ENCODE measurements around the gene MERTK. TPM values are rescaled to one million over a fixed set of nuclear protein-coding genes. Genes with fewer than 3 reads are reported as not detected.

Gene MERTK
- total and polyA plus RNA-seq, 2 of the 8 experiments (the other 6 are each of a cell fraction or from before 2014, with no cell fraction given) = 6.5 to 7.0 TPM

DNA sequence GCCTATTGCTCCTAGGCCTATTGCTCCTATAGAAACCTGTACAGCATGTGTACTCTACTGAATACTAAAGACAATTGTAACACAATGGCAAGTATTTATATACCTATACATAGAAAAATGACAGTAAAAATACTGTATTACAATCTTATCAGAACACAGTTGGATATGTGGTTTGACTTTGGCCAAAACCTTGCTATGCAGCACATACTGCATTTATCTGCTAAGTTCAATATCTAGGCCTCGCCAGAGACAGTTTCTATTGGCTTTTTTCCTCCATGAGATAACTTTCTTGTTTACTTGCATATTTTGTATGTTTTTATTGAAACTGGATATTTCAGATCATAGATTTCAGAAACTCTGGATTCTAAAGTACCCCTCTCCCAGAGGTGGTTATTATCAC, 137.4 kb downstream of the MERTK start:
- H3K9me3 ChIP-seq (ENCODE audit: insufficient read depth in 2 of 2, low read depth in 1 of 2, low read length in 1 of 2) = no peaks in the 10 kb centered on the region; a peak in 1 of 4 replicates
- H4K8ac ChIP-seq (ENCODE audit: extremely low read depth, insufficient read depth, low read length) = no peak overlapping the region
- ChIA-PET POLR2A (ENCODE audit: partially characterized antibody) (no interaction called here), CTCF (ENCODE audit: partially characterized antibody) (no interaction called here)
- no peaks in the 10 kb centered on the region for H4K20me1 ChIP-seq (replicated peaks in 1 of 2; ENCODE audit: control insufficient read depth in 1 of 2, insufficient read depth in 2 of 2, low read length in 2 of 2)
- no peak overlapping the region for H2BK5ac ChIP-seq (ENCODE audit: low read depth, low read length)
- FAIRE-seq = no peak
- H4K5ac ChIP-seq (ENCODE audit: insufficient read length, low read depth, low read length) = no peak overlapping the region
- H2AFZ ChIP-seq (ENCODE audit: low read length) = no peak overlapping the region
- H3K18ac ChIP-seq (ENCODE audit: extremely low read depth, low read length) = no peak overlapping the region
- no peak overlapping the region for H3K56ac ChIP-seq (replicated peaks; ENCODE audit: insufficient read length, low read depth, low read length)
- no peak overlapping the region for H2BK120ac ChIP-seq (replicated peaks; ENCODE audit: low read depth, low read length)
- WGBS, 2 experiments (ENCODE audit: extremely low coverage in 1 of 2, insufficient coverage in 1 of 2, insufficient read length in 1 of 2, insufficient replicate concordance in 2 of 2, low coverage in 1 of 2, low lambda C conversion rate in 2 of 2, missing lambda C conversion rate in 1 of 2) = 89% methylated on average over 1 of the region's 1 CpG; no CpG with 5 or more reads in 1 of the 2 experiments
- no peaks in the 10 kb centered on the region; the same call in 1 of the 2 replicates for H3K23me2 ChIP-seq (ENCODE audit: low read depth, low read length)
- H3K79me1 ChIP-seq (ENCODE audit: low read depth, low read length) = no peaks in the 10 kb centered on the region
- no peak overlapping the region for H2AK5ac ChIP-seq (ENCODE audit: low read depth, low read length)
- no peak overlapping the region for H3K4me3 ChIP-seq (ENCODE audit: extremely low read depth in 1 of 4, insufficient read depth in 2 of 4, low read depth in 3 of 4, low read length in 4 of 4)
- H3K4ac ChIP-seq (replicated peaks; ENCODE audit: insufficient read length, low read depth, low read length) = no peak overlapping the region
- H3K4me1 ChIP-seq (replicated peaks in 1 of 4; ENCODE audit: control insufficient read depth in 3 of 4, insufficient read depth in 4 of 4, low read length in 3 of 4) = peaks cover 0 to 9% (median 5%) of the 10 kb centered on the region in 4 experiments; a peak in 4 of 7 replicates
- H2BK20ac ChIP-seq (ENCODE audit: low read length) = no peak overlapping the region
- no peak for DNase-seq (ENCODE audit: low read depth in 1 of 2, low spot score in 2 of 2)
- no peak overlapping the region for H4K91ac ChIP-seq (replicated peaks; ENCODE audit: insufficient read length, low read length)
- no peak overlapping the region for H3K4me2 ChIP-seq (ENCODE audit: insufficient read depth in 1 of 2, low read depth in 2 of 2, low read length in 2 of 2)
- H3K9ac ChIP-seq (replicated peaks in 1 of 4; ENCODE audit: extremely low read depth in 1 of 4, low read depth in 3 of 4, low read length in 3 of 4) = no peak overlapping the region
- no peaks in the 10 kb centered on the region for H3K79me2 ChIP-seq (ENCODE audit: control insufficient read depth in 1 of 2, insufficient read depth in 2 of 2, low read length in 2 of 2)
- no peaks in the 10 kb centered on the region for H3K36me3 ChIP-seq (ENCODE audit: control insufficient read depth in 2 of 4, insufficient read depth in 4 of 4, low read length in 3 of 4)
- no peak overlapping the region for H2BK15ac ChIP-seq (ENCODE audit: low read length)
- TF ChIP-seq SAP30 (IDR thresholded peaks at IDR 0.05; ENCODE audit: insufficient read depth, insufficient replicate concordance, low read length) = no peak
- TF ChIP-seq TAF1 (IDR thresholded peaks at IDR 0.05; ENCODE audit: low read depth, low read length) = no peak
- TF ChIP-seq CBX5 (IDR thresholded peaks at IDR 0.05; ENCODE audit: low read depth, low read length) = no peak
- no peak for TF ChIP-seq TEAD4 (IDR thresholded peaks at IDR 0.05; ENCODE audit: low read depth, low read length)
- no peak for TF ChIP-seq POU5F1 (IDR thresholded peaks at IDR 0.05; ENCODE audit: low read depth, low read length)
- no peak for TF ChIP-seq CHD2 (IDR thresholded peaks at IDR 0.05; ENCODE audit: low read length)
- no peak for TF ChIP-seq SRF (IDR thresholded peaks at IDR 0.05; ENCODE audit: low read depth, low read length)
- H2BK12ac ChIP-seq (ENCODE audit: low read depth, low read length) = no peak overlapping the region
- H3K27me3 ChIP-seq (replicated peaks in 1 of 4; ENCODE audit: control insufficient read depth in 3 of 4, extremely low read depth in 1 of 4, insufficient read depth in 3 of 4, low read length in 3 of 4) = no peaks in the 10 kb centered on the region
- no peak overlapping the region for H3K23ac ChIP-seq (ENCODE audit: insufficient read length)
- no peak overlapping the region for H3K14ac ChIP-seq (ENCODE audit: insufficient read length)
- no peak overlapping the region for H3K27ac ChIP-seq (ENCODE audit: low read depth, low read length)

Measured in H1 (cell line).